PC-9 (cell line): ENCODE measurements around the gene HHAT.

Source experiments
- CTCF ChIP-seq: fragments of 200-600 bp; sonication (generic); conservative IDR thresholded peaks from 2 replicates; pipeline ENCODE4 v1.6.1; 2017; ENCODE audit warnings: mixed run types, antibody characterized with exemption, mild to moderate bottlenecking, moderate library complexity
- EZH2 ChIP-seq: fragments of 200-600 bp; sonication (generic); IDR thresholded peaks from 2 replicates; pipeline ENCODE4 v1.8.0; 2017; ENCODE audit warnings: antibody characterized with exemption, low read depth

- TF ChIP-seq CTCF = no peak
- TF ChIP-seq EZH2 = no peak
These were observed 269.5 kb downstream of the HHAT start for GRCh38 chr1:210598135-210598652.
